NCI-H128 (cell line): Measurements from ENCODE around the gene ADAM22.

Experiments used
- DNase-seq: peaks from one replicate; lab custom pipeline; 2025; ENCODE audit not compliant: unreplicated experiment; lab: John Stamatoyannopoulos, UW

ADAM22 gene

GRCh38 chr7:88208521-88208920, 274.5 kb downstream of the ADAM22 start:
- DNase-seq: no peak

DNA sequence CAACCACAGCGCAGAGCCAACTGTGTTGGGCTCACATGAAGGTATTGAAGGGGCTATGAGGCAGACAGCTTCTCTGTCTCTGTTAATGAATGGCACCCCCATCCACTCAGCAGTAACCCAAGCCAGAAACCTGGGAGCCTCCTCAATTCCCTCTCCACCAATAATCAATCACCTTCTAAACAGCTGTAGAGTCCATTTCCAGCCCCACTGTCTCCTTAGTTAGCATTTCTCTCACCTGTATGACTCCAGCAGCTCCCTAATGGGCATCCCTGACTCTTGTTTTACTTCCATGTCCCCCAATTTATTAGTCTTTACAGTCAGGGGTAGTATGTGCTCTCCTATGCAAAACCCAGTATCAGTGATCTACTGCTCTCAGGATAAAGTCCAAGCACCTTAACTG, 278.9 kb downstream of the ADAM22 start:
- no peak for DNase-seq

- no peak for DNase-seq
Measured at GRCh38 chr7:88214456-88214855, 280.4 kb downstream of the ADAM22 start.

- no peak for DNase-seq
Measured at GRCh38 chr7:88215295-88215694, 281.2 kb downstream of the ADAM22 start.

DNA sequence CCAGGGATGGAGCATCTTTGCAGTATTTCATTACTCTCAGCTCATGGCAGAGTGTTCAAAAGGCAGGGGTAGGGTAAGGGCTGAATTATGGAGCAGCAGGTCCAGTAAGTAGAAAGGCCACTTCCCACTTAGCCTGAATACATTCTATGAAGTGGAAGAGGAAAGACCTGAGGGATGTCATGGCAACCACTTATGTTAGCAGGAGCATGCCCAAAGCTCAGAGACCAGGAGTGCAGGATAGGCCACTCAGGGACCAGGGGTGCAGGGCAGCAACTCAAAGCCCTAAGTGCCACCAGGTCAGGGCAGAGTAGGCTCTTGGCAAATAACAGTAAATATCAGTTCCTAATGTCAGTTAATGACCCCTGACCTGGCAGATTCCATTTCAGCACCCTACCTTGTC, 282.2 kb downstream of the ADAM22 start:
- DNase-seq: no peak

GRCh38 chr7:88217675-88218428, 283.8 kb downstream of the ADAM22 start:
- no peak for DNase-seq

GRCh38 chr7:88218429-88218745, 284.3 kb downstream of the ADAM22 start:
- no peak for DNase-seq

DNA sequence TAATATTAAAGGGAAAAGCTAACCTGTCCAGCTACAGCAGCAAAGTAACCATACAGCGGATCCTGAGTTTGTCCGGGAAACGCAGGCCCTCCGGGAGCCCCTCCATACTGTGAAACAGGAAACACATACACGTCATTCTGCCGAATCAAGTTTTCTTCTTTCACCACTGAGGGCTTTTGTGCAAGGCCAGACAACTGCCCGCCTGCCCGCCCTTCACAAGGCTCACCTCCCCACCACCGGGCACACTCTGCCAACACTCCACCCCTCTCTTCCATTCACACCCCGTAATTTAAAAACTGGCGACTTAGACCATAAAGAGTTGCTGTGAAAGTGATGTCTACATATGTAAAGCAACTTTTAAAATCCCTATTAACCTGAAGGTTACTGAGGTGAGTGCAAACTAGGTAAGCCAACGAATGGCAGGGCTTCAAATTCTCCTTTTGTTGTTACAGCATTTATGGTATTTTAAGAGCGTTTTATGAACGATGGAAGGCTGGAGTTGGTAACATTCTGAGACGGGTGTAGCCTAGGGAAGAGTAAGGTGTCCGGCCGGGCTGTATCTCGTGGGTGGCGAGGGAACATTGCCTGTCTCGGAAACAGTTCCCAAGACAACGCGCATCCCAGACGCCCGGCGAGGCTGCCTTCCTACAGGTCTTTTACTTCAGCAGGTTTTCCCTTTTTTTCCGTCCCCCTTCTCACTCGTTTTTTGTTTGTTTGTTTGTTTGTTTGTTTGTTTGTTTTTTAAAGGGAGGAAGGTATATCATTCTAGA, 285.0 kb downstream of the ADAM22 start:
- DNase-seq: no peak

DNA sequence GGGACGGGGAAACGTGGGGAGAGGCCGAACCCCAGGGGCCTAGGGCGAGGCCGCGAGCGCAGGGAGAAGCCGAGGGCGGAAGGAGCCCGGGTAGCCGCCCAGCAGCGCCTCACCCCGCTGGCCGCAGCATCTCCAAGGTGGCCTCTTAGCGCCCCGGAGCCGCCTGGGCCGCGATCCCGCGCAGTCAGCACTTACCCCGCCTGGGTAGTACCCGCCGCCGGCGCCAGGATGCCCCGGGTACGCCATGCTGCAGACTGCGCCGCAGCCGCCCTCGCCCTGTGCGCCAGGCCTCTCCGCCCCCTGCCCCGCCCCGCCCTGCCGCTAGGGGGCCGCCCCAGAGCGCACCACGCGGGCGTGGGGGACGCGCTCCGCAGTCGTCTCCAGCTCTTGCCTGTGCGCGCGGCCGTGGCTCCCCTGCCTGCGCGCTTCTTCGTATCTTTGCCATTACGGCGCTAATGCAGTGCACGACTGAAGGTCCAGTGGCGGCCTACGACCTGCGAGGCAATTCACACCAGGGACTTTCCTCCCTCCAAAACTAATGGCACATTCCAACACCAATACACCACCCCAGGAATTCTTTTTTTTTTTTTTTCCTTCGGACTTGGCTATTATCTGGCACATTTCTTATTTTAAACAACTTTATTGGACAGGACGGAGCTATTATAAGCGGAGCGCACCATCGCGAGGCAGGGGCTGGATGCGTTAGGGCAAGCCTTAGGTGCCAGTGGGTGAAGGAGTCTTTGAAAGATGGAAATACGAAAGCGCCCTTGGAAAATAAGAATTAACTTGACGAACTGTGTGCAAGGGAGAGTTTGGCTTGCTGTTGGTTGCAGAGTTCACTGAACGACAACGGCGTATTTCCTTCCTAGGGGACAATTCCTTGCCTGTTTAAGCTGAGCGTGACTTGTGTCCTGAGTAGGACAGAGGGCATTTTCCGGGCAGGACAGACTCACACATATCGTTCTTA, 286.0 kb downstream of the ADAM22 start, which contains the start of gene SRI:
SRI (minus strand) TSS at position 258 of the 967 bp plus-strand sequence; CDS start at position 246, 12 bp downstream.
- peak; percentile 61 for DNase-seq

- no peak for DNase-seq
Measured at GRCh38 chr7:88223265-88223664, 289.2 kb downstream of the ADAM22 start.

GRCh38 chr7:88224601-88225275, 290.7 kb downstream of the ADAM22 start:
- no peak for DNase-seq

- no peak for DNase-seq
Measured at GRCh38 chr7:88226201-88226600, 292.1 kb downstream of the ADAM22 start.

DNA sequence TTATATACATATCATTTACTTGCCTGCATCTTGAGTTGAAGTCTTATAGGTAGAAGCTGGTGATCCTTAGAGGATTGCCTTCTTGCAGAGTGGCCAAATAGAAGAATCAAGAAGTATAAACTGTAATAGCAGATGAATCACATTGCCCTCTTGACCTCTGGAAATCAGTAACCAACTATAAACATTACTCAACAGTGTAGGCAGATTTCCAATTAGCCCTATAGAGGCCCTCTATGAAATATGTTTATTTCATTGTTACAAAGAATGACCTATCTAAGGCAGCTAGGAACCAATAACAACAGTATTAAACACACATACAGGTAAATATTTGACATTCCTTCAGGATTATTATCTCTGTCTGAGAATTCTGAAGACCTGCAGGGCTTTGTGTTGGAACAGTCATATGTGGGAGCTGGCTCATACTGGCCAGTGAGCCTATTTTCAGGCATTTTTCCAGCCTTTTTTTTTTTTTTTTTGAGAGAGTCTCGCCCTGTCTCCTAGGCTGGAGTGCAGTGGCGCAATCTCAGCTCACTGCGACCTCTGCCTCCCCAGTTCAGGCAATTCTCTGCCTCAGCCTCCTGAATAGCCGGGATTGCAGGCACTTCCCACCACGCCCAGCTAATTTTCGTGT, 292.9 kb downstream of the ADAM22 start:
- DNase-seq: no peak

GRCh38 chr7:88229302-88229995, 295.4 kb downstream of the ADAM22 start:
- DNase-seq: no peak

- DNase-seq: no peak
Measured at GRCh38 chr7:88230646-88231045, 296.6 kb downstream of the ADAM22 start.

GRCh38 chr7:88233828-88234227, 299.8 kb downstream of the ADAM22 start:
- no peak for DNase-seq

DNA sequence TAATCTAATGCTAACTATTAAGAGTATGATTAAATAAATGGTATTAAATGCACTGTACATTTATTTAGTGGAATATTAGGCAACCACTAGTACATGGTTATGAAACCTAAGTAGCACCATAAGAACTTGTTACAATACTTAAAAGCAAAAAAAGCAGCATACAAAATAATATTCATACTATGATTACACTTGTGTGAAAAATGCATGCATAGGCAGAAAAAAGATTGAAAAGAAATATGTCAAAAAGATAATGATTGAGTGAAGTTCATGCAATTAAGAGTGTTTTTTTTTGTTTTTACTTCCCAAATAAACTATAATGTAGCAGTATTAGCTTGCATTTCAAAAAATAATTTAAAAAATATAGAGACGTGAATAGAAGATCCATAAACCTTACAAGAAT, 305.8 kb downstream of the ADAM22 start:
- no peak for DNase-seq

DNA sequence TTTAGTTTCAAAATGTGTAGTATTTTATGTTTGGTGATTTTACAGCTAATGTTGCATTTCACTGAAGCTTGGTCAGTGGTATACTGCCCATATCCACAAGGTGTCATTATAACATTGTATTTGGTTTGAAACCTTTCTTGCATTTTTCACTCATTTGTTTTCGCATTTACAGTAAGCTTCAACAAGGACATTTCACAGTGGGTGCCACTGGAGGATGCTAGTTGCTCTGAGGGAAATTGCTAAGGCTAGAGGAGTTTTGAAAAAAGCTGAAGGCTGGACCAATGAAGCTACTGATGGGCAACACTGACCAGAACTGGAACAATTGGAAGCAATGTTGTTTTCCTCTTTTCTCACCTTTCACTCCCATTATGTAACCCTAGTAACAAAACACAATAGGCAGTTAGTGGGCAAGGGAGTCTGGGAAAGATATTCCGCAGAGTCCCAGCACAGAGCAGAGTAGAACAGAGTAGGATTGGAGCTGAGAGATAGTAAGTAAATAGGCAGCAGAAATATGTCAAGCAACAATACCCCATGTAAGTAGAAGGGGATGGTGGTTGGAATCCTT, 309.4 kb downstream of the ADAM22 start:
- no peak for DNase-seq

GRCh38 chr7:88244258-88244657, 310.2 kb downstream of the ADAM22 start:
- DNase-seq: no peak
